ENCODE data around the gene ARHGAP18. TPM values are rescaled to one million over a fixed set of nuclear protein-coding genes. Genes with fewer than 3 reads are reported as not detected.

ARHGAP18 gene
- total and polyA plus RNA-seq, 2 experiments from 2014 or later = 4.3 to 5.0 TPM

- TF ChIP-seq REST (IDR thresholded peaks at IDR 0.05; ENCODE audit: unreplicated experiment) (no peak), EZH2 (IDR thresholded peaks at IDR 0.05; ENCODE audit: low read depth, unreplicated experiment) (no peak), POLR2AphosphoS5 (IDR thresholded peaks at IDR 0.05; ENCODE audit: low read depth) (no peak), JUNB (IDR thresholded peaks at IDR 0.05; ENCODE audit: unreplicated experiment) (no peak), CREB1 (CRISPR knock-in tag; IDR thresholded peaks at IDR 0.05; ENCODE audit: low read depth) (no peak), ZNF462 (CRISPR knock-in tag; IDR thresholded peaks at IDR 0.05) (no peak), ZNF331 (CRISPR knock-in tag; IDR thresholded peaks at IDR 0.05; ENCODE audit: low read depth) (no peak)
Measured at GRCh38 chr6:129542705-129543104, 167.3 kb downstream of the ARHGAP18 start (continued).
